Measurements from ENCODE around the gene FGFBP2. TPM values are rescaled to one million over a fixed set of nuclear protein-coding genes. Genes with fewer than 3 reads are reported as not detected.

The FGFBP2 gene, protein sequence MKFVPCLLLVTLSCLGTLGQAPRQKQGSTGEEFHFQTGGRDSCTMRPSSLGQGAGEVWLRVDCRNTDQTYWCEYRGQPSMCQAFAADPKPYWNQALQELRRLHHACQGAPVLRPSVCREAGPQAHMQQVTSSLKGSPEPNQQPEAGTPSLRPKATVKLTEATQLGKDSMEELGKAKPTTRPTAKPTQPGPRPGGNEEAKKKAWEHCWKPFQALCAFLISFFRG
- total RNA-seq, result not detected in 2 replicates

DNA sequence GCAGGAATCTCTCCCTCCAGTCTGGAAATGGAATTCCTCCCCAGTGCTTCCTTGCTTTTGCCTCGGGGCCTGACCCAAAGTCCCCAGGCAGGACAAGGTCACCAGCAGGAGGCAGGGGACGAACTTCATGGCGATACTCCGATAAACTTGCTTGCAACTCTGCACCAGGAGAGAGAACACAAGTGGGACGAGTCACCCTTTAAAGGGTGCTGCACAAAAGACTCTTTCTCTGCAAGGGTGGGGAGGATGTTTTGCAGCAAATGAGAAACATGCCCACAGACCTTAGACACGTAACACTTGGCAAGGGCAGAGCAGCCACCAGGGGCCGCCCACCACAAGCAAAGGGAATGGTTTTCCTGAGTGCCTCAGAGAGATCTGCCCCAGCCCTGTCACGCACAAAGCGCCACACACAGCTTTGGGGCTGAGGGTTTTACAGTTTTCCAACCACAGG lies at the start of gene FGFBP2:
Gene FGFBP2 (minus strand): TSS at position 175 of the 451 bp plus-strand sequence. CDS start 46 bp downstream, at position 129.

DNA sequence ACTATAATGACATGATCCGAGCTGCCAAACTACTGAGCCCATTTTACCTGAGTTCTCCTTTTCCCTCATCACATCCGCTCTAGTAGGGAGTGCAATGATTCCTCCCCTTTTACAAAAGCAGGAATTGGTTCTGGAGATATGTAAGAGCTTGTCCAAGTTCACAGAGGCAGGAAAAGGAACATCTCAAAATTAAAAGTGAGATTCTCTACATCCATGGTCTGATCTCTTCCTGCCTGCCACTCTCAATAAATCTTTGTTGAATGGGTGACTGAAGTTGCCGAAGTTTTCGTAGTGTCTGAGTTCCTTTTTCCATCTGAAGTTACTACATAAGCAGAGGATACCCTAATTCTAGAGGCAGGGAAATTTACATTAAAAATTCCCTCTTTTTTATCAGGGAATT lies 24.3 kb downstream of the FGFBP2 start, which contains the start of gene FGFBP1:
Gene FGFBP1 (minus strand): TSS at position 101 of the 400 bp plus-strand sequence. CDS start 2,108 bp downstream, outside the sequence.

Other genes with a start within 250 kb of the FGFBP2 start
- gene CD38, start 184.8 kb downstream of the FGFBP2 start, total RNA-seq, result 0.07 TPM in 1 of 2 replicates, not detected in the other
- gene FGFBP1, start 24.4 kb downstream of the FGFBP2 start, total RNA-seq, result not detected in 2 replicates
- gene PROM1, start 120.8 kb upstream of the FGFBP2 start, total RNA-seq, result 0.10 and 0.13 TPM in 2 replicates